AG20443 (cell line): ENCODE data around the gene SLC24A4.
A peak's percentile ranks its signal among the peaks of the same experiment; 100 is the strongest.

ENCODE experiments used
- DNase-seq: peaks from one replicate; pipeline ENCODE4 v3.0.0; 2012; ENCODE audit warnings: low spot score, mixed read lengths

Gene SLC24A4

DNA sequence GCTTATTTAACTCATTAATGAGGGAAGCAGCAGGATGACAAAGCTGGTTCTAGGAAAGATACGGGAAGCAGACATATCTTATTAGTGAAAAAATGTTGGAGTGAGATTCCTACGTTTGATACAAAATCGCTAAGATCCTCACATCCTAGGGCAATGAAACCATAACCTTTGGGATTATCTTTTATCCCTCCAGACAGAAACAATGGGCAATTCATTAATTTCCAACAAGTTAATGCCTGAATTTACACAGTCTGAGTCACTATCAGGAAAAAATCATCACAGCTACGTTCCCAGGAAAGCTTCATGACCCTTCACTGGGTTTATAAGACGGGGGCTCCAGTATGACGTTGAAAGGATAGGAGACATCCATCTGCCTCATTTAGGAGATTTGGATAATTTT is 45.0 kb downstream of the SLC24A4 start:
- DNase-seq: no peak

DNA sequence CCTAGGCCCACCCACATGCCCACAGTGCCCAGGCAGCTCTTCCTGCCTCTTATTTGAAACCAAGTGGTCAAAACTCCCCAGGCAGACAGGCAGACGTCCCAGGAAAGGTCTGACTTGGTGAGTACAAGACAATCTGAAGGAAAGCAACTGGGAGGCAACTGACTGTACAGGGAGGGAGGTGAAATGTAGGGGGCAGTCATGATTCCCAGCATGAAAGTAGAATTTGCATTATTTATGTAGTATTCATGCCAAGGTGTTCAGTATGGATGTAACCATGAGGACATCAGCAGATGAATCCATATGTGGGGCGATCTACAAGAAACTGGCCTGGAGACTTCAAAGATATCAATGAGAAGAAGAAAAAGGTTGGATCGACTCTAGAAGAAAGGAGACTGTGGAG is 46.1 kb downstream of the SLC24A4 start:
- no peak for DNase-seq

DNA sequence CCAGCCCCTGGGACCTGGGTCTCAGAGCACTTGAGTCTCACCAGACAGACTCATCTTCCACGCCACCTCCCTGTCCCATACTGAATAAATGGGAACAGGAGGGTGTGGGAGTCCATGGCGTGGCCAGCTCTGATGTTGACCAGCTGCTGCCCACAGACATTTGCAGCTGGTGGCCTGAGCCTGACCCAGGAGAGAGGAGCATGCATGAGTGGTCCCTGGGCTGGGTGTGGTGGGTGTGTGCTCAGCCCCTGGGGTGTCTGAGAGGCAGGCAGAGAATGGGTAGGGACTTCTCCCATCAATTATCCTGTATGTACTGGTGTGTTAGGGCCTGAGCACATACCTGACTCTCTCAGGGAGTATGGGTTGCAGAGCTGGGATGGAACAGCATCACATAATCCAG is 49.3 kb downstream of the SLC24A4 start:
- DNase-seq: no peak

DNA sequence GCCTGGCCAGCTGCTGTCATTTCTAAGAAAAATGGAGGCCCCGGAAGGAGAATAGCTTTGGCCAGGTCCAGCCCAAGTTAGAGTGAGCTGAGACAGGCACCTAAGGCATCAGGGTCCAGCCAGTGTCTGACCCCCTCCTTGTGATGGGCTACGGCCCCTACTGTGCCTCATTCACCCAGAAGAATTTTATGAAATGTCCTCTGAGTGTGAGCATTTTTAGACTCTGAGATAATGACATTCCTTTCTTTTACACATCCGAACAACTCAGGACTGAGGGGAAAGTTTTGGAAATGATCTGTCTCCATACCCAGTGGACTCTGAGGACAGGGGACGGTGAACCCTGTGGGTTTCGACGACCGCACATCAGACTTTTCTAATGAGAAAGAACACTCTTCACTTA is 50.4 kb downstream of the SLC24A4 start:
- DNase-seq: peak; percentile 56

DNA sequence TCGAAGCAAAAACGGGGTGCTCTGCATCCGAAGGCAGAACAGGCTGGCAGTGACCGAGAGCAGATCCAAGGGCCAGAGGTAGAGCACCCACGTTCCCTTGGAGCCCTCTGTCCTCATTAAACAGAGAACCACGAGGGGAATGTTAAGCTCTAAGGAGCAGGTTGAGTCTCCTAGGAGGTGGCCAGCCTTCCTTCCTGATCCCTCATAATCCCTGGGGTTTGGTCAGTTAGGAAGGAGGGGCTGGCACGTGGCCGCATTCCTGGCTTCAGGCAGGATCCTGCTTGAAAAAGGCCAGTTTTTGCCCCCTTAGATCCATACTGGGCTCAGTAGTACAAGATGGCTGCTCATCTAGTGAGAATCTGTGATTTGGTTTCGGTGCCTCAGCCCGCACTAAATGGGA is 57.2 kb downstream of the SLC24A4 start:
- DNase-seq: no peak

DNA sequence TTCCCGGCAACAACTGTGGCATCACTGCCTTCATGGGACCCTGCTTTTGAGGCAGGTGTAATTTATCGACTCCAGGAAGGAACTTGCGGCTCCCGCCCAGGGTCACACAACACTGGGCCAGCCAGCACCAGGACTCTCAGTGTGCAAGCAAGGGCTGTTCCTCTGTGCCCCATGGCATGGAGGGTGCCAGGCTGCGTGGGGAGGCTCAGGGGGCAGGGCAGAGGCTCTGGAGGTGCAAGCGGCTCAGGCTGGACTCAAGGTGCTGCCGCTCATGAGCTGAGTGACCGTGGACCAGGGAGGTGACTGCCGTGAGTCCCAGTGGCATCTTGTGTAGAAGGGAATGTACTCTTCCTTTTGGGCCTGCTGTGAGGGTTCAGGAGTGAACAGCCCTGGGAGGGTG is 57.6 kb downstream of the SLC24A4 start:
- no peak for DNase-seq

DNA sequence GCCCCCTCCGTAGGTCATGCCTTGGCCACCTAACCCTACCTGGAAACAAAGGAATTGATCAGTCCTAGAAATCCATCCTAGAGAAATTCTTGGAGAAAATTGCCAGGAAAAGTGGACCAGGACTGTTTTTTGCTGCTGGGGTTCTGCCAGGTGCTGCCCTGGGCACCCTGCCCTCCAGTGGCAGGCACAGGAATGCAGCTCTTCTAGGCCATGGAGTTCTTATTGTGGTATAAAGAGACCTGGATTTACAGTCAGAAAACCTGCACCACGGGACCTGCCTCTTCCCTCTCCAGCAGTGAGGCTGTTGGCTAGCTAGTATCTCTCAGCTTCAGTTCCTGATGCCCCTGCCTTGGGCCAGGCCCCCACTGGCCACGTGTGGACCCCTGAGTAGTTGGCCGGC is 59.7 kb downstream of the SLC24A4 start:
- DNase-seq: peak; percentile 47

DNA sequence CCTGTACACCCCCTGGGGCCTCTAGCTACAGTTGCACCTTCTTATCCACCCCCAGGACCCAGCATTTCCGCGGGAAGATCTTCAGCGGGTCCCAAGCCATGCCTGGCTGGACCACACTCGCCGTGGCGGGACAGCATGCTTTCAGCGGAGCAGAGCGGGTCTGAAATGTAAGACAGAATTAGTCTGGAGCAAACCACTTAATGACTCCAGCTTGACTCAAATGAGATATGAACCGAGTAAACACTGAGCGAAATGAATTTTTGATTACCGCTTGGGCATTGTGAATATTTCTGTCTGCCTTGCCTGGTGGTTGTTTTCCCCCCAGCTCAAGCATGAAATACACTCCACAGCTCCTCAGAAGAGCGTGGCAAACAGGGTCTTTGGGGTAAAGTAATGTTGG is 60.8 kb downstream of the SLC24A4 start:
- no peak for DNase-seq

DNA sequence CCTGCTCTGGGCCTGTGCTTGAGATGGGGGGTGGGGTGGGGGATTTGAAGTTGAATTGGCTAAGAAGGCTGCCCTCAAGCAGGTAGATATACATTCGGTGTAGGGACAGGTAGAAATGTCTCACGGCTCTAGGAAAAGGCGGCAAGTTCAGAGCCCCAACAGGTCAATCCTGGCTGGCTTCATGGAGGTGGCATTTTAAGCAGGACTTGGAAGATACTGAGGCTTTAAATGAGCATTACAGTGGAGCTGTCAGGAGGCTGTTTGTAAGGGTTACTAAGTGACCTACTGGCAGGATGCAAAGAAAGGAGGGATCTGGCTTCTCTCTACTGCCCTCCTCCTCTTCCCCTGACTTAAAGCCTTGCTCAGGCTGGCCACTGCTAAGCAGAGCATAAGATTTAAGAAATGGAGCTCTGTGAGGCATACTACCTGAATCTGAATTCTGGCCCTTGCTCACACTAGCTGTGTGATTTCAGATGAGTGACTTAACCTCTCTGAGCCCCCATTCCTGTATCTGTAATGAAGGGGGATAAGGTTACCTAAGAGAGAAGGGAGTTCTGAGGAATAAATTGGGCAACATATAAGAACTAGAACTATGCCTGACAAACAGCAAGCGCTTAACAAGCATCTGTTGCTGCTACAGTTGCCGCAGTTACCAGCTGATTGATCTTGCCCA is 61.6 kb downstream of the SLC24A4 start:
- DNase-seq: no peak

DNA sequence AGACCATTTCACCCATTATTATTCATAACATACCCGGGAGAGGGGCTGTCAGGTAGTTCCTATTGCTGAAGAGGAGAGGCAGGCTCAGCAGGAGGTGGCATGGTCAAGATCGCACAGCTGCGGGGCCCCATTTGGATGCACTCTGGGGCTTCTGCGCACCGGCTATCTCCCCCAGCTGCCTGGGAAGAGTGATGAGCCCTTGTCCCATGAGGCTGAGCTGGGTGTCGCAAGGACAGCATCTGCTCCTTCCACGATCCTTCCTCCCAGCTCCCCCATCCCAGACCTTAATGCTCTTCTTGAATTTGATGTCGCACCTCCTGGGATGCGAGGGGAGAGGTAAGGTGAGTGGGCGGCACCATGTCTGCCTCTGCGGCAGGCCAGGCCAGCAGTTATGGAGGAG is 62.6 kb downstream of the SLC24A4 start:
- DNase-seq: no peak

DNA sequence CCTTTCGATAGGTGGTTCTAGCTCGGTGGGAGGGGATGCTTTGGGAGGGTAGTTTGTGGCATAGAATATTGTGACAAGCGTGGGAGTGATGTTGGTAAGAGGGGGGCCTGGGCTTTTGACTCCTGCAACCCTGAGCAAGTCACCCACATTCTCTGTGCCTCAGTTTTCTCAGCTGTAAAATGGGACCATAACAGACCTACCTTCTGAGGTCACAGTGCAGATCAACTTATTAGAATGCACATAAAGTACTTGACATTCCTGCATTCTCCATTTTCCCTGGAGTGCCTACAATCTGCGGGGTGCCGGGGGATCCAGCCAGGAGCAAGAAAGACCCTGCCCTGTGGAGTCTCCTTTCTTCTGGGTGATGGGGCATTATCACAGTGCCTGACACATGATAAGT is 63.2 kb downstream of the SLC24A4 start:
- DNase-seq: no peak

DNA sequence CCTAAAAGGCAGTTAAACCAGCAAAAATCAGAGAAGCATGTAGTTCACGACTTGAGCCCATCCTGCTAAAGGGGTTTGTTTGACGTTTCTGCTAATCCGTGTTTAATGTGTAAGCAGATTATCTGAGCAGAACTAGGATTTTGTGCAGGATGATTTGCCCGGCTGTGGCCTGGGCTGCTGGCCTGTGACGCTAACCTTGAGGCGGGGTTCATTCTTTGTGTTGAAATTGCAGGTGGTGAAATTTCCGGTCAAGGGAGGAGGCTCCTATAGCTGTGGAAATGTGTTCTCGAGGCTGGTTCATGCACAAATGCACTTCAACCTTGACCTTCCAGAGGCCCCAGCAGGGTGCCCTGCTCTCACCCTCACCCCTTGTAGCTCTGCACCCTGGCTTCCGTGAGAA is 63.7 kb downstream of the SLC24A4 start:
- DNase-seq: no peak

DNA sequence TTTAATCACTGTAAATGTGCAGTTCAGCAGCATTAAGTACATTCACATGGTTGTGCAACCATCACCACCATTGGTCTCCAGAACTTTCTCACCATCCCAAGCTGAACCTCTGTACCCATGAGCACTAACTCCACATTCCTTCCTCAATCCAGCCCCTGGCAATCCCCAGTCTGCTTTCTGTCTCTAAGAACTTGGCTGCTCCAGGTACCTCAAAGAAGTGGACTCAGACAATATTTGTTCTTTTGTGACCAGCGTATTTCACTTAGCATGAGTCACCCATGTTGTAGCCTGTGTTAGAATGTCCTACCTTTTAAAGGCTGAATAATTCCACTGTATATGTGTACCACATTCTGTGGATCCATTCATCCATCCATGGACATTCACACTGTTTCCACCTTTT is 64.6 kb downstream of the SLC24A4 start:
- DNase-seq: no peak

DNA sequence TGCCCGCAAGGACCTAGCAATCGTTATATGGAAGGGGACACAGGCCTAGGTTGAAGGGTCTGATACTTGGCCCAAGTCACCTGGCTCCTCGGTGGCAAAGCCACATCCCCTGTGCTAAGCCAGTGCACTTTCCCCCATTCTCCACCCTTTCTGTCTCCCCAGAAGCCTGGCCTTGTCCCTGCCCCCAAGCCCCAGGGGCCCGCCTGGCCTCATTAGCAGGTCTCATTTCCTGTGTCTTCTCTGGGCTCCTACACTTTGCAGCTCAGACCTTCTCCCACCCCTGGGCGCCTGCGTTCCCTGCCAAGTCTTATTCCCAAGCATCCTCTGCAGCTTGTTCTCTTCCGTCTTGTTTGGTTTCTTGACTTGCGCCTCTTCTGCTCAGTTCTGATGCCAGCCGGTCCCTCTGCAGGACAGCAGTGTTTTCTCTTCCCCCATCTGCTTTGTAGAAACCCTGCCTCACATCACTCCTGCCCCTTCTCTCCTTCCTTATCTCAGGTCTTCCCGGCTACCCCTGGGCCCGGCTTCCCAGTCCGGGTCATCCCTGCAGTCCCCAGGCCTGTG is 66.7 kb downstream of the SLC24A4 start:
- DNase-seq: no peak

DNA sequence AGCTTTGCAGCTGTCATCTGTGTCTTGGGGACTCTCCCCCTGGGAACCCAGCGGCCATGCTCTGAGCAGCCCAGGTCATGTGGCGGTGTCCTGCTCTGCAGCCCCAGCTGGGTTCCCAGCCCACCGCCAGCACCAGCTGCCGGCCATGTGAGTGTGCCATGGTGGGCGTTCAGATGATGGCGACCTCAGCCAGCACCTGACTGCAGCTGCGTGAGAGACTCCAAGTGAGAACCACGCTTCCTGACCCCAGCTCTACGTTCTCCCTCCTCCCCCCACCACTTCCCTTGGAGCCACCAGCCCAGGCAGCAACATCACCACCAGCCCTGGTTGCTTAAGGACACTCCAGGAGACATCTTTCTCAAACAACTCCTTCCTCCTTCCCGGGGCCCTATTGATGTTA is 68.8 kb downstream of the SLC24A4 start:
- DNase-seq: no peak

DNA sequence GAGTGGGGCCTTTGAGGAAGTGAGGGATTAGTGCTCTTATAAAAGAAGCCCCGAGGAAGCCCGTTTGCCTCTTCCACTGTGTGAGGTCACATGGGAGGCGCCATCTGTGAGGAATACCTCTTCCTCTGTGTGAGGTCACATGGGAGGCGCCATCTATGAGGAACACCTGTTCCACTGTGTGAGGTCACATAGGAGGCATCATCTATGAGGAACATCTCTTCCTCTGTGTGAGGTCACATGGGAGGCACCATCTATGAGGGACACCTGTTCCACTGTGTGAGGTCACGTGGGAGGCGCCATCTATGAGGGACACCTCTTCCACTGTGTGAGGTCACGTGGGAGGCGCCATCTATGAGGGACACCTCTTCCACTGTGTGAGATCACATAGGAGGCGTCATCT is 69.7 kb downstream of the SLC24A4 start:
- DNase-seq: no peak

DNA sequence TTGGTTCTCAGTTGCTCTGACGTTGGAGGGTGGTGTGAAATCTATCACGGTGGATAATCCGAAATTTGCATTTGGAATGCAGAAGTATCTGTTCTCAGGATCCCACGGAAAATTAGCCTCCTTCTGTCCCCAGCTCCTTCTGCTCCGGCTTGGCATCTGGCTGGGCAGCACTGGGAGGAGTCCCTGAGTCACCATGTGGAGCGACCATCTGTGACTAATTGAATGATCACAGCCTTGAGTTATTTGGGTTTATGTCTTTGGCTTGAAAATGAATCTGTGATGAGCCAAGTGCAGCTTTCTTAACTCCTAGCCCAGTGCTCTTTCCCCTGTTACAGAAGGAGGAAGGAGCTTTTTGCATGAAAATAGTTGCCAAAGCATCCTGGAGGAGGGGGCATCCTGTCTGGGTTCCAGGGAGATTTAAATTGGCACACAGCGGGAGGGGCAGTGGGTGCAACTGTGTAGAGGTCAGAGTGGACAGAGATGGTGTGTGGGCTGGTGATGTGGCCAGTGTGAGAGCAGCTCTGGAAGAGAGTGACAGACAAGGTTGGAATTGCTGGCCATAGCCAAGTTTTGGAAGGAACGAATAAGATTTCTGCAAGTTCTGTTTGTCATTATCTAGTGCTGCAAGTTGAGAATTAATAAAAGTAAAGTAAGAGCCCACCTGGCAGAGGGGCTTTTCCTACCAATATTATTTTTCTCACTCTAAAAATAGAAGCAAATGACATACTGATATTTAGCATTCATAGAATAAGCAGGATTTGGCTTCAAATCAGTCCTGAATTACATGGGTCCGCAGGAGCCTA is 74.4 kb downstream of the SLC24A4 start:
- DNase-seq: peak; percentile 92

DNA sequence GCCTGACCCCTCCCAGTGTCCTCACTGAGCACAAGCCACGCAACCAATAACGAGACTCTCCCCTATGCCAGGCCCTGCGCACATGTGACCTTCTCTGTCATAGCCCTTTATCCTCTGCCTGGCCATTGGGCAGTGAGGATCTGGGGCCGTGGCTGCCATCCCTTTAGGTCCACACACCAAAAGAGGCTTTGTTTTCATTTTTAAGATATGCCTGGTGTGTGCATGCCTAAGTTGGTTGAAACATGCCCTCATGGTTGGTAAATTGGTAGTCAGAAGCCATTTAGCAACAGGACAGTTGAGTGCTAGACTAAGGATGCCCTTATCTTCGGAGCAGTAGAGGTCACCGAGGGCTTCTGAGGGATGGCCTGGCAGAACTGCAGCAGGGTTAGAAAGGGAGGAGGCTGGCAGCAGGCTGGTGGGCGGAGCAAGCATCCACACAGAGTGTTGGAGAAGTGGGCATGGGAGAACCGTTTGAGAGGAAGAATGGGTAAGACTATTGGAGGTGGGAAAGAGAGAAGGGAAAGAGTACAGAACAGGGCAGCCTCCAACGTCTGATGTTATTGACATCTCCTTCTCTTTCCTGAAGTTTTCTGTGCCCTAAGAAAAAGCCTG is 75.1 kb downstream of the SLC24A4 start:
- peak; percentile 63 for DNase-seq

DNA sequence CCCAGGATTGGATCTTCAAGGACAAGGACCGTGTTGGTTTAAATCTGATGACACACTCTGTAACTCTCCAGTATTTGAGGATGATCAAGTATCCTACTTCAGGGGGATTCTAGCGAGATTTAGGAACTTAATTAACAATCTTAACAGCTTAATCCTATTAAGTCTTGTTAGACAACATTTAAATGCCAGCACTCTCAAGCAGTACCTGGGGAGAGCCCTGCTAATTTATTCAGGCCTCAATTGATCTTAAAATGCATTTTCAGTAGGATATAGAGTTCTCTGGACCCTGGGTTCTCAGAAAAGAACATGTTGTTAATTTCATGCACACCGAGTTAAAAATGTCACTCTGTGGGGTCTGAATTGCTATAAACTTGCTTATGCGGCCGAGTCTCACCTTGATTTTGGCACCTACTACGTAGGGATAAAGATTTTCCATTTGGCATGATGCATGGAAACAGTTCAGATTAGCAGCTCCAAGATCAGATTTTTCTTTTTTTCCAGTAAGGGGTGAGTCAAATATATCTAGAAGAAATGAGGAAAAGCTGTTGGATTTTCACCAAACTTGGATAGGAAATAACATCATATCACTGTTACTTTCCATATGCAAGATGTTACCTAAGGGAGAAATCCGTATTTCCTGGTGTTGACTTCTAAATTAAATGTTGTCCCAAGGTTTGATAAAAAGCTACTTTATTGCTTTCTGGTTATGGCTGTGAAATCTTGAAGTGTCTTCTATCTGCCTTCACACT is 76.1 kb downstream of the SLC24A4 start:
- DNase-seq: no peak

DNA sequence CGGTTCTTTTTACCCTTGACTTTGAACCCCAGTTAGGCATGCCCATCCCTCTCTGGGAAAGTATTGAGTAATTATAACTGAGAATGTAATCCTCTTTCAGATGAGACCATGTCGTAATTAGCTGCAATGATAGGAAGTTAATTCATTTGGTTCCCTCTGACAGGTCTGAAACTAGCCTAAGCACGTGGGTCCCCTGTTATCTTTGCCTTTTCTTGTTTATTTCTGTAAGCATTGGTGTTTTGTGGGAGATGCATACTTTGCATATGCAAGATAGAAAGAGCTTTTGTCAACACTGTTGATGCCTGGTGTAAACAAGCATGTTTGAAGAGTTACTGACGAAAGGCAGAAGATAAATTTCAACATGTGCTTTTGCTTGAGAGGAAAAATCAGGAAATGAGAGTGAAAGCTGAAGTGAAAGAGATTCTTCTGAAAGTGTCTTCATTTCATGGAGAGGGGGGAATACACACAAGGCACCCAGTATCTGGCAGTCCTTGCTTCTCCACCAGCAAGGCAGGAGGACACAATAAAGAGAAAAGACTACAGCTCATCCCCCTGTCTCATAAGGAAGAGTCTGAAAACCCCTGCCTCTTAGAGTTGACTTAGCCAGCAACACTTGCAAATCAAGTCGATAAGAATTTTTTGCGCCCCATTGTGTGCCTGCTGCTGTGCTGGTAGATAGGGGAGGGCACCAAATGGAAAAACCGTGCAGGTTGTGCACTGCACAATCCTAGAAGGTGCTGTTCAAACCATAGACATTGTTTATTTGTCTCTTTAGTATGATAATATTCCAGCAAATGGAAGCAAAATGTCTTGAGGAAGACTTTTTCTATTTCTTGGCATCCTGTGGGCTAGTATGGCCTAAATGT is 77.8 kb downstream of the SLC24A4 start:
- no peak for DNase-seq

DNA sequence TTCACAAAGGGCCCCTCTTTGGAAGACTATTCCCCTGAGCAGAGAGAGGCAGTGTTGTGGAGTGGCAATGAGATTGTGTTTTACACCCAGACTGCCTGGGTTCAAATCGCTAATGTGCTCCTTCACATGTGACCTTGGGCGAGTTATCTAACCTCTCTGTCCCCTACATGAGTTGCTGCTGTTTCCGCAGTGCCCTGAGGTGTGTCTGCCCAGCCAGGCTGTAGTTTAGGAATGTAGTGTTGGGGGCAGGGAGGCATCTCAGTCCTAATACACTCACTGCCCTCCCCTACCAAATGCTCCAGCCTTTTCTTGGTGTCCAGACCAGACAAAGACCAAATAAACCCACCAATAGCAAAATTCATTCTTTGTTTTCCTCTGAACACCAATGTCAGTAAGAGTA is 78.6 kb downstream of the SLC24A4 start:
- no peak for DNase-seq
